Measurements from ENCODE around the gene SLC14A1. TPM values are rescaled to one million over a fixed set of nuclear protein-coding genes. Genes with fewer than 3 reads are reported as not detected.

SLC14A1 gene
- total RNA-seq, 1 donor from 2014 or later: not detected

GRCh38 chr18:45775743-45776142 lies 51.8 kb downstream of the SLC14A1 start:
- H3K27ac ChIP-seq (ENCODE audit: low read depth, low read length): peak overlapping the region; percentile 65
- H3K36me3 ChIP-seq (ENCODE audit: insufficient read depth, low read length): no peaks in the 10 kb centered on the region
- no peak overlapping the region for H3K27ac Mint-ChIP-seq (ENCODE audit: unreplicated experiment)

GRCh38 chr18:45777393-45777792 lies 53.4 kb downstream of the SLC14A1 start:
- Mint-ChIP-seq H3K9me3 (ENCODE audit: unreplicated experiment) (no peaks in the 10 kb centered on the region), H3K4me1 (ENCODE audit: low read depth, unreplicated experiment) (peaks cover 22% of the 10 kb centered on the region), H3K4me3 (ENCODE audit: unreplicated experiment) (no peak overlapping the region), H3K27me3 (ENCODE audit: low read depth, unreplicated experiment) (no peaks in the 10 kb centered on the region), H3K36me3 (ENCODE audit: low read depth, unreplicated experiment) (no peaks in the 10 kb centered on the region), H3K27ac (ENCODE audit: unreplicated experiment) (peak overlapping the region; percentile 29)
- Histone ChIP-seq H3K4me2 (ENCODE audit: low read length) (peak overlapping the region; percentile 39), H3K9me3 (ENCODE audit: insufficient read depth, low read depth, low read length) (no peaks in the 10 kb centered on the region), H3K79me2 (ENCODE audit: insufficient read depth, low read length) (no peaks in the 10 kb centered on the region), H4K20me1 (ENCODE audit: insufficient read depth, low read length) (no peaks in the 10 kb centered on the region), H3K4me3 (ENCODE audit: insufficient read depth, low read depth, low read length) (no peak overlapping the region), H3K36me3 (ENCODE audit: insufficient read depth, low read length) (no peaks in the 10 kb centered on the region), H3K9ac (ENCODE audit: low read length) (no peak overlapping the region), H3K4me1 (ENCODE audit: insufficient read depth, low read length) (peaks cover 23% of the 10 kb centered on the region), H3K27me3 (ENCODE audit: insufficient read depth, low read length) (no peaks in the 10 kb centered on the region), H2AFZ (ENCODE audit: low read depth, low read length) (peak overlapping the region; percentile 6), H3K27ac (ENCODE audit: low read depth, low read length) (peak overlapping the region; percentile 26)
- peak; percentile 87 for FAIRE-seq
- TF ChIP-seq EZH2 (IDR thresholded peaks at IDR 0.05; ENCODE audit: insufficient read depth, low read length) (no peak), CTCF (IDR thresholded peaks at IDR 0.05; ENCODE audit: insufficient read depth, low read depth, low read length) (no peak)
- DNase-seq (ENCODE audit: low read depth): peak; percentile 95

More at GRCh38 chr18:45775743-45776142, 51.8 kb downstream of the SLC14A1 start:
- TF ChIP-seq CTCF (IDR thresholded peaks at IDR 0.05; ENCODE audit: insufficient read depth, low read depth, low read length): no peak
- no peak for TF ChIP-seq EZH2 (IDR thresholded peaks at IDR 0.05; ENCODE audit: insufficient read depth, low read length)
- peak overlapping the region; percentile 80 for H3K4me2 ChIP-seq (ENCODE audit: low read length)
- no peaks in the 10 kb centered on the region for H3K36me3 Mint-ChIP-seq (ENCODE audit: low read depth, unreplicated experiment)
- H3K4me3 ChIP-seq (ENCODE audit: insufficient read depth, low read depth, low read length): peak overlapping the region; percentile 57
- peak overlapping the region; percentile 76 for H3K9ac ChIP-seq (ENCODE audit: low read length)
- H3K27me3 Mint-ChIP-seq (ENCODE audit: low read depth, unreplicated experiment): peaks cover 5% of the 10 kb centered on the region
- no peaks in the 10 kb centered on the region for H3K27me3 ChIP-seq (ENCODE audit: insufficient read depth, low read length)
- no peaks in the 10 kb centered on the region for H3K9me3 ChIP-seq (ENCODE audit: insufficient read depth, low read depth, low read length)
- FAIRE-seq (no peak), DNase-seq (ENCODE audit: low read depth) (no peak)
- no peaks in the 10 kb centered on the region for H4K20me1 ChIP-seq (ENCODE audit: insufficient read depth, low read length)
- no peak overlapping the region for H3K4me3 Mint-ChIP-seq (ENCODE audit: unreplicated experiment)
- H2AFZ ChIP-seq (ENCODE audit: low read depth, low read length): peak overlapping the region; percentile 88
- H3K4me1 Mint-ChIP-seq (ENCODE audit: low read depth, unreplicated experiment): peaks cover 27% of the 10 kb centered on the region
- H3K9me3 Mint-ChIP-seq (ENCODE audit: unreplicated experiment): no peaks in the 10 kb centered on the region
- peaks cover 29% of the 10 kb centered on the region for H3K4me1 ChIP-seq (ENCODE audit: insufficient read depth, low read length)
- H3K79me2 ChIP-seq (ENCODE audit: insufficient read depth, low read length): no peaks in the 10 kb centered on the region

GRCh38 chr18:45780568-45780967 lies 56.6 kb downstream of the SLC14A1 start:
- Histone ChIP-seq H4K20me1 (ENCODE audit: insufficient read depth, low read length) (no peaks in the 10 kb centered on the region), H2AFZ (ENCODE audit: low read depth, low read length) (no peak overlapping the region), H3K9ac (ENCODE audit: low read length) (no peak overlapping the region), H3K27ac (ENCODE audit: low read depth, low read length) (no peak overlapping the region), H3K4me3 (ENCODE audit: insufficient read depth, low read depth, low read length) (no peak overlapping the region), H3K36me3 (ENCODE audit: insufficient read depth, low read length) (no peaks in the 10 kb centered on the region), H3K4me2 (ENCODE audit: low read length) (no peak overlapping the region), H3K9me3 (ENCODE audit: insufficient read depth, low read depth, low read length) (no peaks in the 10 kb centered on the region), H3K79me2 (ENCODE audit: insufficient read depth, low read length) (no peaks in the 10 kb centered on the region), H3K27me3 (ENCODE audit: insufficient read depth, low read length) (no peaks in the 10 kb centered on the region), H3K4me1 (ENCODE audit: insufficient read depth, low read length) (peaks cover 23% of the 10 kb centered on the region)
- no peaks in the 10 kb centered on the region for H3K36me3 Mint-ChIP-seq (ENCODE audit: low read depth, unreplicated experiment)
- FAIRE-seq: peak; percentile 59
- TF ChIP-seq CTCF (IDR thresholded peaks at IDR 0.05; ENCODE audit: insufficient read depth, low read depth, low read length) (no peak), EZH2 (IDR thresholded peaks at IDR 0.05; ENCODE audit: insufficient read depth, low read length) (no peak)
- H3K27me3 Mint-ChIP-seq (ENCODE audit: low read depth, unreplicated experiment): no peaks in the 10 kb centered on the region
- no peak overlapping the region for H3K4me3 Mint-ChIP-seq (ENCODE audit: unreplicated experiment)
- H3K4me1 Mint-ChIP-seq (ENCODE audit: low read depth, unreplicated experiment): peaks cover 32% of the 10 kb centered on the region
- no peak for DNase-seq (ENCODE audit: low read depth)
- H3K27ac Mint-ChIP-seq (ENCODE audit: unreplicated experiment): no peak overlapping the region
- no peaks in the 10 kb centered on the region for H3K9me3 Mint-ChIP-seq (ENCODE audit: unreplicated experiment)
